CD14-positive monocyte (primary cell): Measurements from ENCODE around the gene MLN. TPM values are rescaled to one million over a fixed set of nuclear protein-coding genes. Genes with fewer than 3 reads are reported as not detected.
A peak's percentile ranks its signal among the peaks of the same experiment; 100 is the strongest.

Experiments used
- DNase-seq, 3 donors: peaks; one replicate each; pipeline ENCODE4 v3.0.0-alpha.2; 2011 to 2022
- H2AFZ ChIP-seq: 2 replicates; pipeline ENCODE4 v1.6.0; 2012; ENCODE audit warnings: mild to moderate bottlenecking, low read depth, low read length, inconsistent platforms; ENCODE audit not compliant: insufficient read depth, poor library complexity, severe bottlenecking
- H3K27ac ChIP-seq, 2 donors: 1 replicate in 1 of 2; 2 replicates in 1 of 2; pipeline ENCODE4 v1.5.1; 2012 to 2013; ENCODE audit warnings: low read length in 2 of 2, control low read depth in 1 of 2, inconsistent platforms in 1 of 2, low read depth in 1 of 2, mild to moderate bottlenecking in 1 of 2
- H3K27me3 ChIP-seq, 2 donors: one replicate each; pipeline versions ENCODE4 v1.6.0 to v1.6.1; 2011 to 2013; ENCODE audit warnings: low read length in 2 of 2; ENCODE audit not compliant: control insufficient read depth in 2 of 2, insufficient read depth in 2 of 2
- H3K36me3 ChIP-seq, 2 donors: replicated peaks in 1 of 2; 1 replicate in 1 of 2; 2 replicates in 1 of 2; pipeline versions ENCODE4 v1.5.1 to v1.6.1; 2012 to 2013; ENCODE audit warnings: low read length in 2 of 2, control low read depth in 1 of 2, inconsistent platforms in 1 of 2, mild to moderate bottlenecking in 1 of 2; ENCODE audit not compliant: insufficient read depth in 2 of 2, control insufficient read depth in 1 of 2
- H3K4me1 ChIP-seq, 2 donors: 1 replicate in 1 of 2; 2 replicates in 1 of 2; pipeline versions ENCODE4 v1.5.1 to v1.6.1; 2012 to 2013; ENCODE audit warnings: low read length in 2 of 2, control low read depth in 1 of 2, inconsistent platforms in 1 of 2, mild to moderate bottlenecking in 1 of 2, moderate library complexity in 1 of 2; ENCODE audit not compliant: insufficient read depth in 2 of 2, control insufficient read depth in 1 of 2
- H3K4me2 ChIP-seq: replicated peaks from 2 replicates; pipeline ENCODE3; 2012; ENCODE audit warnings: low read length, moderate library complexity, mild to moderate bottlenecking; ENCODE audit not compliant: poor library complexity, severe bottlenecking; ENCODE audit errors: extremely low read depth
- H3K4me3 ChIP-seq, 3 experiments: fragments of 200-600 bp in 1 of 3; sonication (generic) in 1 of 3; replicated peaks in 1 of 3; 1 replicate in 2 of 3; 2 replicates in 1 of 3; pipeline ENCODE4 v1.5.1; 2011 to 2013; ENCODE audit warnings: low read length in 3 of 3, mild to moderate bottlenecking in 3 of 3, control low read depth in 2 of 3, low read depth in 2 of 3, inconsistent platforms in 1 of 3, moderate library complexity in 1 of 3
- H3K79me2 ChIP-seq: 2 replicates; pipeline ENCODE4 v1.6.0; 2012; ENCODE audit warnings: mild to moderate bottlenecking, control low read depth, inconsistent platforms, low read length, moderate library complexity; ENCODE audit not compliant: insufficient read depth
- H3K9ac ChIP-seq: 2 replicates; pipeline ENCODE4 v1.6.0; 2017; ENCODE audit warnings: low read length, mild to moderate bottlenecking; ENCODE audit not compliant: insufficient read depth, poor library complexity, severe bottlenecking
- H3K9me3 ChIP-seq, 2 donors: replicated peaks in 1 of 2; 1 replicate in 1 of 2; 2 replicates in 1 of 2; pipeline versions ENCODE4 v1.5.1 to v1.6.1; 2012 to 2013; ENCODE audit warnings: low read length in 2 of 2, control low read depth in 1 of 2; ENCODE audit not compliant: control insufficient read depth in 1 of 2, insufficient read depth in 1 of 2
- H4K20me1 ChIP-seq: 2 replicates; pipeline ENCODE4 v1.6.0; 2012; ENCODE audit warnings: mild to moderate bottlenecking, low read length, control low read depth, moderate library complexity; ENCODE audit not compliant: insufficient read depth
- H3K27ac Mint-ChIP-seq, 7 donors: one replicate each; pipeline ENCODE4 v1.8.0; 2020; ENCODE audit warnings: mild to moderate bottlenecking in 7 of 7, mixed read lengths in 7 of 7, moderate library complexity in 6 of 7, inconsistent platforms in 2 of 7
- H3K27me3 Mint-ChIP-seq, 3 donors: one replicate each; pipeline ENCODE4 v1.8.0; 2021 to 2022; ENCODE audit warnings: low read depth in 3 of 3, mild to moderate bottlenecking in 3 of 3, mixed read lengths in 3 of 3, moderate library complexity in 3 of 3, inconsistent platforms in 1 of 3
- H3K36me3 Mint-ChIP-seq, 2 donors: one replicate each; pipeline ENCODE4 v1.8.0; 2020; ENCODE audit warnings: mixed read lengths in 2 of 2, inconsistent platforms in 1 of 2, mild to moderate bottlenecking in 1 of 2
- H3K4me1 Mint-ChIP-seq: one replicate; pipeline ENCODE4 v1.8.0; 2020; ENCODE audit warnings: mild to moderate bottlenecking, mixed read lengths
- H3K4me3 Mint-ChIP-seq, 2 donors: one replicate each; pipeline ENCODE4 v1.8.0; 2020; ENCODE audit warnings: mild to moderate bottlenecking in 2 of 2, mixed read lengths in 2 of 2, moderate library complexity in 1 of 2
- H3K9me3 Mint-ChIP-seq, 7 donors: one replicate each; pipeline ENCODE4 v1.8.0; 2020 to 2022; ENCODE audit warnings: mixed read lengths in 7 of 7, mild to moderate bottlenecking in 6 of 7, moderate library complexity in 6 of 7, inconsistent platforms in 2 of 7
- CTCF ChIP-seq: fragments of 200-600 bp; IDR thresholded peaks from one replicate; pipeline ENCODE4 v1.8.0; 2022; ENCODE audit warnings: antibody characterized with exemption, mild to moderate bottlenecking
- WGBS: methylation state at CpG from one replicate; pipeline ENCODE4 v1.1.5; 2013; ENCODE audit warnings: missing lambda C conversion rate; ENCODE audit not compliant: insufficient coverage; 5-methylcytosine and 5-hydroxymethylcytosine counted together
- intact Hi-C, 2 donors: fragments of 100-400 bp; cut with micrococcal nuclease; formaldehyde crosslinking; loops; one replicate each; pipeline versions ENCODE4 v1.15.0 to v1.15.1; 2023
- polyA plus RNA-seq, 3 donors: library from polyadenylated mRNA; depleted of rRNA in 1 of 3; unstranded in 2 of 3; stranded (reverse) in 1 of 3; fragments of 300-500 nt in 2 of 3; fragments of >200 nt in 1 of 3; fragmentation: Illumina TruSeq in 2 of 3; gene quantifications; 1 replicate in 2 of 3; 2 replicates in 1 of 3; pipeline ENCODE4 v1.2.3, GENCODE V29; 2012 to 2021

MLN gene
- polyA plus RNA-seq, 3 donors: not detected

GRCh38 chr6:33781131-33781975, 22.4 kb downstream of the MLN start:
- Histone ChIP-seq H4K20me1 (peaks cover 83% of the 10 kb centered on the region), H3K4me1 (peaks cover 0 to 1% of the 10 kb centered on the region in 2 donors), H3K36me3 (peaks cover 88 to 99% of the 10 kb centered on the region in 2 donors), H3K79me2 (peaks cover 33% of the 10 kb centered on the region), H3K9me3 (no peaks in the 10 kb centered on the region), H3K9ac (no peak overlapping the region), H3K27ac (no peak overlapping the region), H3K4me2 (no peak overlapping the region), H3K27me3 (no peaks in the 10 kb centered on the region), H2AFZ (no peak overlapping the region), H3K4me3 (no peak overlapping the region)
- no peak for TF ChIP-seq CTCF
- Mint-ChIP-seq H3K9me3 (no peaks in the 10 kb centered on the region), H3K4me1 (peaks cover 15% of the 10 kb centered on the region), H3K36me3 (peaks cover 96% of the 10 kb centered on the region in 2 donors), H3K27me3 (peaks cover 0 to 3% (median 1%) of the 10 kb centered on the region in 3 donors), H3K27ac (no peak overlapping the region), H3K4me3 (no peak overlapping the region)
- WGBS: 96% methylated on average over 15 of the region's 16 CpGs
- no peak for DNase-seq
- intact Hi-C loops: no loop called here

GRCh38 chr6:33779895-33780294, 23.9 kb downstream of the MLN start:
- DNase-seq: no peak
- peaks cover 98% of the 10 kb centered on the region in 2 donors for H3K36me3 Mint-ChIP-seq
- no peak overlapping the region for H3K27ac ChIP-seq
- H3K9ac ChIP-seq: no peak overlapping the region
- H3K36me3 ChIP-seq: peaks cover 99% of the 10 kb centered on the region in 2 donors
- 98% methylated on average over 11 of the region's 14 CpGs for WGBS
- H3K4me3 Mint-ChIP-seq: no peak overlapping the region
- no peak overlapping the region for H3K4me2 ChIP-seq
- H2AFZ ChIP-seq: no peak overlapping the region
- H3K27me3 ChIP-seq: no peaks in the 10 kb centered on the region
- peaks cover 76% of the 10 kb centered on the region for H4K20me1 ChIP-seq
- H3K27ac Mint-ChIP-seq: peak overlapping the region in 1 of 7 donors; percentile 44
- peaks cover 0 to 3% (median 0%) of the 10 kb centered on the region in 3 donors for H3K27me3 Mint-ChIP-seq
- no peaks in the 10 kb centered on the region for H3K4me1 ChIP-seq
- intact Hi-C loops: loop anchor here (5.0 to 10.0 kb wide), 2 partner anchors 37 to 375 kb away; no protein-coding TSS in a partner anchor
- TF ChIP-seq CTCF: no peak
- peaks cover under 1% of the 10 kb centered on the region for H3K4me1 Mint-ChIP-seq
- peaks cover 19% of the 10 kb centered on the region for H3K79me2 ChIP-seq
- H3K4me3 ChIP-seq: no peak overlapping the region
- H3K9me3 ChIP-seq: no peaks in the 10 kb centered on the region
- no peaks in the 10 kb centered on the region for H3K9me3 Mint-ChIP-seq
